Astrocyte of the spinal cord (primary cell): ENCODE measurements around the gene PLEKHA5.

ENCODE experiments used
- DNase-seq: peaks from one replicate; pipeline ENCODE4 v3.0.0; 2011; ENCODE audit warnings: low read depth, low spot score
- H3K4me3 ChIP-seq: 2 replicates; pipeline ENCODE4 v1.5.1; 2011; ENCODE audit warnings: low read depth, mild to moderate bottlenecking, low read length, moderate library complexity
- in situ Hi-C: cut with HindIII; loops from 2 replicates; pipeline ENCODE4 v1.10.0; 2017; ENCODE audit warnings: low sequenced_read_pairs
- TF ChIP-seq, protein P1 (sequence below): IDR thresholded peaks from 2 replicates; pipeline ENCODE4 v1.5.1; 2012; ENCODE audit warnings: low read depth, mild to moderate bottlenecking, low read length, inconsistent platforms

Gene PLEKHA5

GRCh38 chr12:19351346-19351745 is 221.8 kb downstream of the PLEKHA5 start:
- in situ Hi-C loops: no loop called here
- no peak for DNase-seq
- TF ChIP-seq, protein P1, sequence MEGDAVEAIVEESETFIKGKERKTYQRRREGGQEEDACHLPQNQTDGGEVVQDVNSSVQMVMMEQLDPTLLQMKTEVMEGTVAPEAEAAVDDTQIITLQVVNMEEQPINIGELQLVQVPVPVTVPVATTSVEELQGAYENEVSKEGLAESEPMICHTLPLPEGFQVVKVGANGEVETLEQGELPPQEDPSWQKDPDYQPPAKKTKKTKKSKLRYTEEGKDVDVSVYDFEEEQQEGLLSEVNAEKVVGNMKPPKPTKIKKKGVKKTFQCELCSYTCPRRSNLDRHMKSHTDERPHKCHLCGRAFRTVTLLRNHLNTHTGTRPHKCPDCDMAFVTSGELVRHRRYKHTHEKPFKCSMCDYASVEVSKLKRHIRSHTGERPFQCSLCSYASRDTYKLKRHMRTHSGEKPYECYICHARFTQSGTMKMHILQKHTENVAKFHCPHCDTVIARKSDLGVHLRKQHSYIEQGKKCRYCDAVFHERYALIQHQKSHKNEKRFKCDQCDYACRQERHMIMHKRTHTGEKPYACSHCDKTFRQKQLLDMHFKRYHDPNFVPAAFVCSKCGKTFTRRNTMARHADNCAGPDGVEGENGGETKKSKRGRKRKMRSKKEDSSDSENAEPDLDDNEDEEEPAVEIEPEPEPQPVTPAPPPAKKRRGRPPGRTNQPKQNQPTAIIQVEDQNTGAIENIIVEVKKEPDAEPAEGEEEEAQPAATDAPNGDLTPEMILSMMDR: no peak

GRCh38 chr12:19369691-19370148 is 240.2 kb downstream of the PLEKHA5 start:
- TF ChIP-seq, protein P1: no peak
- no peak overlapping the region for H3K4me3 ChIP-seq
- in situ Hi-C loops: no loop called here
- DNase-seq: peak; percentile 54

More at GRCh38 chr12:19351346-19351745, 221.8 kb downstream of the PLEKHA5 start:
- H3K4me3 ChIP-seq: no peak overlapping the region

DNA sequence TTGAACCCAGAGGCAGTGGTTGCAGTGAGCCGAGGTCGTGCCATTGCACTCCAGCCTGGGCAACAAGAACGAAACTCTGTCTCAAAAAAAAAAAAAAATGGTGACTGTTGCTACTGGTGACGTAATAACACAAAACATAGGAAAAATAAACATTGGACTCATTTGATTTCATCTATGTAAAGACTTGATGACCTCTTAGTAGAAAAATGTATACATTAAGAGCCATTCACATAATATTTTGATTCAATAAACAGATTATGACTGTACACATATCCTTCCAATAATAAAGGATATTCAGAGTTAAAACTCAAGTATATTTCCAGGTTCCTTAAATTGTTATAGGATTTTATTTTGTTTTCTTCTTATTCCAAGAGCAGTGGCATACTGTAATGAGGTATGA is 244.1 kb downstream of the PLEKHA5 start:
- in situ Hi-C loops: no loop called here
- H3K4me3 ChIP-seq: no peak overlapping the region
- TF ChIP-seq, protein P1: no peak
- DNase-seq: no peak

GRCh38 chr12:19375888-19376287 is 246.4 kb downstream of the PLEKHA5 start:
- H3K4me3 ChIP-seq: no peak overlapping the region
- in situ Hi-C loops: no loop called here
- DNase-seq: no peak
- TF ChIP-seq, protein P1: no peak

DNA sequence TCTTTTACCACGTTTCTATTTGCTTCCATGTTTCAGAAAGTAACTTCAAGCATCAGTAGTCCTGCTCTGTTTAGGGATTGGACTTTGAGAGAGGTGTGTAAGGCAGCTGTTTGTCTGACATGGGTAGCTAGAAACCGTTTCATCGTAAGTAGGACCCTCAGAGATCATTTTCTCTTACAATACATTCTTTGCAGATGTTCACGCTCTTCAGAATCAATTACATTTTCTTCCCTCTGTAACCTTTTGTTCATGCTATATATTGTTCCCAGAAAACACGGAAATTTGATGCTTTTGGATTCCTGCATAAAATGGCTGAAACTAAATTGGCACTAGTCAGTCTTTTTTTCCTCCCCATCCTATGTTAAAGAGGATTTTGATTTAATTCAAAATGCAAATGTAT is 247.2 kb downstream of the PLEKHA5 start:
- H3K4me3 ChIP-seq: no peak overlapping the region
- DNase-seq: no peak
- in situ Hi-C loops: no loop called here
- TF ChIP-seq, protein P1: no peak

DNA sequence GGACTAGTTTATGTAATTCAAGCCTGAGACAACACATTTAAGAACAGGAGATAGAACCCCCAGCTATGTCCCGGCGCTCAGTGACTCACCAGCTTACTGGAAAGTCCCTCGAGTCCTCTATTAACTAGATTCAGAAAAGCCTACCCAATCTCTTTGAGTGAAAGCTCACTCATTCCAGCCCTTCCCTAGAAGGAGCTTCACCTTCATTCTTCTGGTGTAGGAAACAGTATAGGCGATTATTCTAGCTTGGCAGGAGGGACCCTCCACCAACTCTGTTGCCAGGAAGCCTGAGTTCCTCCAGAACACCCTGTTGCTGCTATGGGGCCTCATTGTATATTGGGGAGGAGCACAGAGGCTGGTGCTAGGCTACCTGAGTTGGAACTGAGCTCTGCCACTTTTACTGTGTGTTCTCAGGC is 252.6 kb downstream of the PLEKHA5 start:
- peak; percentile 89 for DNase-seq
- in situ Hi-C loops: no loop called here
- H3K4me3 ChIP-seq: no peak overlapping the region
- TF ChIP-seq, protein P1: no peak

GRCh38 chr12:19382563-19382962 is 253.0 kb downstream of the PLEKHA5 start:
- TF ChIP-seq, protein P1: no peak
- DNase-seq: no peak
- H3K4me3 ChIP-seq: no peak overlapping the region
- in situ Hi-C loops: no loop called here
